Kidney capillary endothelial cell (primary cell): ENCODE data around the gene INIP.

Experiments used
- DNase-seq: peaks from one replicate; pipeline ENCODE4 v3.0.0-alpha.2; 2018; ENCODE audit warnings: low spot score

Gene INIP, protein sequence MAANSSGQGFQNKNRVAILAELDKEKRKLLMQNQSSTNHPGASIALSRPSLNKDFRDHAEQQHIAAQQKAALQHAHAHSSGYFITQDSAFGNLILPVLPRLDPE

DNA sequence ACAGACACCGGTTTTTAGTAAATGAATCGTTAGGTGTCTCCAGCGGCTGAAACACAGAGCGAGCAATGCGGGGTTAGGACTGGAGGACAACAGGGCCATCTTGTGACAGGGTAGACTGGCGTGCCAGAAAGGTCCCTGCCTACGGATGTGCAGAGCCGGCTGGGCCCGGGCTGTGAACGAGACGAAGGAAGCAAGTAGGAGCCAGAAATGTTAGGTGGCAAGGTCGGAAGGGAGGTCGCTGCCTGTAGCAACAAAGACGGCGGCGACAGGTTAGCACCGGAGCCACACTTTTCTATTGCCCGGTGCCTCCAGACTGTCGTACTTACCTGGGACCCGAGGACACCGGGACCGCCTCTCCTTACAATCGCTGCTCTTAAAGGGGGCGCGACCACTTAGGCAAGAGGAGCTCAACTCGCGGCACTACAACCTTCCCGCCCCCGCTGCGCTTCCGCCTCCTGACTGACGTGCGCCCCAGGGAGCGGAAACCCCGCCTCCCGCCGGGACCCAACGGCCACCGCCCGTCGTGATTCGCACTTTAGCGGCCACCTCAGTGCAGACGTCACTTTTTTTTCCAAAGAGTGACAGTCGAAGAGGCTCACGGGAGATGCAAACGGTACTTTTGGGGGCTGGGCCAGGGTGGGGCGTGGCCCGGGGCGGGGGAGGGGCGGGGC lies at the start of gene INIP:
INIP (minus strand) TSS at position 457 of the 671 bp plus-strand sequence. CDS start 1,632 bp downstream, outside the sequence.
- peak; percentile 94 for DNase-seq

DNA sequence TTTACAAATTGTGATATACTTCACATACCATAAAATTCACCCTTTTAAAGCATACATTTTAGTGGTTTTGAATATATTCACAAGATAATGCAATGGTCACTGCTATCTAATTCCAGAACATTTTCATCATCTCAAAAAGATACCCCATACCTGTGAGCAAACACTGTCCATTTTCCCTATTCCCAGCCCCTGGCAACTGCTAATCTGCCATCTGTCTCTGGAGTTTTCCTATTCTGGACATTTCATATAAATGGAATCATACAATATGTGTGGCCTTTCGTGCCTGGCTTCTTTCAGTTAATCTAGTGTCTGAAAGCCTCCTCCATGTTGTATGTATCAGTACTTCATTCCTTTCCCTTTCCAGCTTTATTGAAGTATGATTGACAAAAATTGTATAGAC lies 47.4 kb upstream of the INIP start:
- DNase-seq, result no peak

DNA sequence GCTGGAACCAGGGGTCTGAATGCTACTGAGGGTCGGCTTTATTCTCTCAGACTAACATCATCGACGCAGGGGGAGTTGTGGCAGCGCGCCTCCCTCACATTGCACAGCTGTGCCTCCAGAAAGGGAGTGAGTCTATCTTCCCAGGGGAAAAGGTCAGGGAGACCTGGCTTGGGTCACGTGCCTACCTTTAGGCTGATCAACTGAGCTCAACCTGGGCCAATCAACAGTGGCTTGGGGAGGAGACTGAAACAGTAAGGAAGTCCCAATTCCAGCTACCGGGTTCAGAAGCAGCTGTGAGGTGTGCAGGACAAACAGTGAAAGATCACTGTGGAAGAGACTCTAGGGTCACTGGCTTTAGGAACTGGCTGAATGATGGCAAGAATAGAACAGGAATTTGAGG lies 46.9 kb upstream of the INIP start:
- no peak for DNase-seq

DNA sequence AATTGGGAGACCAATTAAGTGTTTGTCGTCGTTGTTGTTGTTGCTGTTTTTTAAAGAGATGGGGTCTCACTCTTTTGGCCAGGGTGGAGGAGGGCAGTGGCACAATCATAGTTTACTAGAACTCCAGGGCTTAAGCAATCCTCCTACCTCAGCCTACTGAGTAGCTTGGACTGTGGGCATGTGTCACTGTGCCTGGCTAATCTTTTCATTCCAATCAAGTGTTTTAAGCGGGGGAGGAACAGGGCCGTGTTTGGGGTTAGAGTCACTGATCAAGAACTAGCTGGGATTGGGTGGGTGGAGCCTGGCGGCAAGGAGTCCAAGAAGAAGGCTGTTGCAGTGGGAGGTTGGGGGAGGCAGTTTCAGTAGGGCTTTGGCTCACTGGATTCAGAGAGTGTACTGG lies 46.4 kb upstream of the INIP start:
- DNase-seq, result no peak

DNA sequence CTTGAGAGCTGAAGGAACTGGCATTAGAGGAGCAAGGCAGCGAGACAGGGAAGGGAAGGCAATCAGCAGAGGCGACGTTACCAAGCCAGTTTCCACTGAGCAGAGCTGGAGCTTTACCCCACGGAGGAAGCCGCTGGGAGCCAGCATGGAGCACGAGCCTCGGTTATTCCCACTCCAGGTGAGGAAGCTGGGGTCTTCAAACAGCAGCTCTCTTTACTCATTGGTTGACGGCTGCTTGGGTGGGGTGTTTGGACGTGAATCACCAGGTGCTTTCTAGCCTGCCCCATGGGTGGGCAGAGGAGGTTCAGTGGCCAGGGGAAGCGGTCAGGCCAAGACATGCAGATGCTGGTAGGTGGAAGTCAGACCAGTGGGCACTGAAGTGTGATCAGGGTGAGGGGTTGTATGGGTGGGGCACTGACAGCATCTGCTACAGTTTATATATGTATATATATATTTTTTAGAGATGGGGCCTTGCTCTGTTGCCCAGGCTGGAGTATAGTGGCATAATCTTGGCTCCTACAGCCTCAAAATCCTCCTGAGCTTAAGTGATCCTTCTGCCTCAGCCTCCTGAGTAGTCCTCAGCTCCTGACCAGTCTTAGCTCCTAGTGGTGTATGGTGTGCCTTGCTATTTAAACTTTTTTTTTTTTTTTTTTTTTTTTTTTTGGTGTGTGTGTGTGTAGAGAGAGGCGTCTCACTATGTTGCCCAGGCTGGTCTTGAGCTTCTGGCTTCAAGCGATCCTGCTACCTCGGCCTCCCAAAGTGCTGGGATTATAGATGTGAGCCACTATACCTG lies 45.0 kb upstream of the INIP start:
- DNase-seq, result no peak

DNA sequence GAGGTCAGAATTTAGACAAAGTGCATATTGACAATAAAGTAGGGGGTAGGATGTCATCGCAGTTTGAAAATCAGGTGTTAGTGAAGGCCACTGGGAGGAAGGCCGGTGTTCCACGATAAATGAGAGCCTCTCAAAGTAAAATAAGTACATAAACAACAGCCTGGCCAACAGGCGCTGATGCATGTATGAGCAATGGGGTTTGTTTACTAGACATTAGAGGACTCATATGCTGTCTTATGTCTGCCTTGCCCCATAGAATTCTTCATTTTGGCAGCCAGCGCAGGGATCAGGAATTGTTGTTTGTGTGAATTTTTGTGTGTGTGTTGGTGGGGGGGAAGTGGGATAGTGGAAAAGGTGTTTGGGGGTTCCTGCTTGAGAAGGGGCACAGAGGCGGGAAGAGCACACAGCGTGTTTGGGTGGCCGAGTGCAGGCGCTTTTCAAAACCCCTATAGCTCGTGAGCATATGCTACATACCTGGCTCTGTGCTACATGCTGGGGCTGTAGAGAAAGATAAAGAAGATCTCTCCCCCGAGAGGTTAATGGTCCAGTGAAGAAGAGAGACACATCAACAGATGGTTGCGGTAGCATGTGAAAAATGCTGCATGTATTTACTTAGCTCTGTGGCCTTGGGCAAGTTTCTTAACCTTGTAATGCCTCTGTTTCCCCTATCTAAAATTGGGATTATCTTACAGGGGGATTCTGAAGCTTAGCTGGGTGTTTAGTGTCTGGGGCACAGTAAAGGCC lies 44.2 kb upstream of the INIP start:
- no peak for DNase-seq

DNA sequence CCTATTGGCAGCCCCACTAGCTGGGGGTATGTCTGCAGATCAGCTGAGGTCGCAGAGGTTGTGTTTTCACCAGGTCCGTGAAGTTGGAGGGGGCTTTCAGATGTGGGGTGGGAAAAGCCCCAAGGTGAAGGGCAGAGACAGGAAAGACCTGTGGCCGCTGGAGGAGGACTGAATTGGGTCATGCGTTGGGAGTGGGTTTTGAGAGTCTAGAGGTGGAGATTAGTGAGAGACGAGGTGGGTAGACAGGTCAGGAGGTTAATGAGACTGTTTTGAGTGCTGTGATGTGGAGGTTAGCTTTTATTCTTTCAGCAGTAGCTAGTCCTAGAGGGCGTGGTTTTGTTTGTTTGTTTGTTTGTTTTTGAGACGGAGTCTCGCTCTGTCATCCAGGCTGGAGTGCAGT lies 42.9 kb upstream of the INIP start:
- DNase-seq, result no peak

DNA sequence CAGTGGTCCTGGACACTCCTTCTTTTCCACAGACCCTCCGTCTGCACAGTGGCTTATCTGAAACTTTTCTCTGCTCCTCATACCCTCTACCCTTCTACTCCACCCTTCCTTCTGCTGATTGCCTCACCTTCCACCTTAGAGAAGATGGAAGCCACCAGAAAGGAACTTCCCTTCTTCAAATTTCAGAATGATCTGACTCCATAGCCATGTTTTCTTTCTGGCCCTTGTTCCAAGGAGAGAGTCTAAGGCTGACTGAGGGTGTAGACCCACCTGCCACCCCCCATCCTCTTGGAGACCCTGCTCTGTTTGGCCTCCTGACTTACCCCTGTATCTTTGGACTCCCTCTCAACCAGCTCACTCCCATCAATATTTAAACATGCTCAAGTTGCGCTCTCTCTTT lies 40.0 kb upstream of the INIP start:
- DNase-seq, result no peak

DNA sequence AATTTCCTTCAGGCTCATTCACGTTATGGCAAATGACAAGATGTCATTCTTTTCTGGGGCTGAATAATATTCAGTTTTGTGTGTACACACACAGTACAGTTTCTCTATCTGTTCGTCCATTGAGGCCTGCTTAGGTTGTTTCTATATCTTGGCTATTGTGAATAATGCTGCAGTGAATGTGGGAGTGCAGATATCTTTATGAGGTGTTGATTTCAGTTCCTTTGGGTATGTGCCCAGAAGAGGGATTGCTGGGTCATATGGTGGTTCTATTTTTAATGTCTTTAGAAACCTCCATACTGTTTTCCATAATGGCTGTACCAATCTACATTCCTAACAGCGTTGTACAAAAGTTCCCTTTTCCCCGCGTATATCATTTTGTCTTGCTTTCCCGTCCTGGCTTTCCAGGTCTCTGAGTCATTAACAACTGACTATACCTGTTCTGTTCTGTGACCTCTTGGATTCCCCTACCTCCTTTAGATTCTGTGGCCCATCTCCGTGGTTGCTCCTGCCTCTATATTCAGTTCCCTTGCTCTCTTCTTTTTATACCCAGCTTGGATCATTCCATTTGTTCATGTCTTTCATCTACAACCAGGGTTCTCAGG lies 39.5 kb upstream of the INIP start:
- DNase-seq, result no peak

DNA sequence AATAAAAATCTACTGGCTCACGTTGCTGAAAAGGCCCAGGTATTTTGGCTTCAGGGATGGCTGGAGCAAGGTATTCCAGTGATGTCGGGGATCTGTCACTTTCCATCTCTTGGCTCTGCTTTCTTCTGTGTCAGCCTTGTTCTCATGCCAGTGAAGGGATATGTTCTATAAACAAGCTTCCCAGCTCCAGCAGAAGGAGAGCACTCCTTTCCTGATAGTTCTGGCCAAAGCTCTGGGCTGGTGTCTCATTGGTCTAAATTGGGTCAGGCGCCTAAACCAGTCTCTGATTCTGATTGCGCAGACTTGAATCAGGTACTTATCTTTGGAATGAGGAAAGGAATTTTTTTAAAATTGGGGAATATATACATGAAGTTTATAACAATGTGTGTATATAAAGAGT lies 37.8 kb upstream of the INIP start:
- DNase-seq, result no peak

DNA sequence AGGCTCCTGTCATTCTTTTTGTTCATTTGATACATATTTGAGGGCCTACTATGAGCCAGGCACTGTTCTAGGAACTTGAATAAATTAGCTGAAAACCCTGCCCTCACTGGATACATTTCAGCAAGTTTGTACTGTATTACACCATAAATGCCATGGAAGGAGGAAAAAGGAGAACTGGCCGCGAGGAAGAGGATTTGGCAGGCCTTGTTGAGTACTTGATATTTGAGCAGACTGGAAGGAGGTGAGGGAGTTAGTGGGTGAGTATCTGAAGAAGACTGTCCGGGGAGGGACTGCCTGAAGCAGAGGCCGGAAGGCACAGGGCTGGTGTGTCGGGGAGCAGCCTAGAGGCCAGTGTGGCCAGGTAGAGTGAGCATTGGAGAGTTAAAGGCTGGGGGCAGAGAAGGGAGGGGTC lies 37.1 kb upstream of the INIP start:
- DNase-seq, result no peak

DNA sequence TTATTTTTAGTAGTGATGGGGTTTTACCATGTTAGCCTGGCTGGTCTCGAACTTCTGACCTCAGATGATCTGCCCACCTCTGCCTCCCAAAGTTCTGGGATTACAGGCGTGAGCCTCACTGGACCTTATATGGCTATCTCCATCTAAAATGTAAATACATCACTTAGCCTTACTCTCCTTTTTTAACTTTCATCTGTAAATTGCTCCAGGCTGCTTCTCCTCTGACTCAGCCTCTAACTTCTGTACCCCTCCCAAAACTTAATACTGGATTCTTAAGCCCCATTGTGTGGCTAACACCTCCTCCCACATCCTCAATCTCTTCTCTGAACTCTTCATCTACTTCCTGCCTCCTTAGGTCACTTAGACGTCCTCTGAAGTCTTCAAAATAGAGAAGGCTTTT lies 36.7 kb upstream of the INIP start:
- DNase-seq, result no peak

DNA sequence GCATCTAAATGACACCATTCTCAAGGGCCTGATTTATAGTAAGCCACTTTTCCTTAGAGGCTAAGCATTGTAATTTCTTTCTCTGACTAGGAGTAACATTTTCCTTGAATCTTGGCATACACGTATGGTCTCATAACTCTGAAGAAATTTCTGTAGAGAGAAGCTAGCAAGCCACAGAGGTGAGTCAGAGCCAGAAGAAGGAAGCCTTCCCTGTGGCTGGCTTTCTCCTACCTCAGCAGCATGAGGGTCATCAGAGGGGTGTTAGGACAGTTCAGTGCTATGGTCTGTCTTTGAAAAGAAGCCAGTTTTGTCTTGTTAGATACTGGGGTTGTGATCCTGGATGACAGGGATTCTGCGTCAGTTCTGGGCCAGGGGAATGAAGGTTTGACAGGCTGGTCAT lies 35.8 kb upstream of the INIP start:
- DNase-seq, result no peak

DNA sequence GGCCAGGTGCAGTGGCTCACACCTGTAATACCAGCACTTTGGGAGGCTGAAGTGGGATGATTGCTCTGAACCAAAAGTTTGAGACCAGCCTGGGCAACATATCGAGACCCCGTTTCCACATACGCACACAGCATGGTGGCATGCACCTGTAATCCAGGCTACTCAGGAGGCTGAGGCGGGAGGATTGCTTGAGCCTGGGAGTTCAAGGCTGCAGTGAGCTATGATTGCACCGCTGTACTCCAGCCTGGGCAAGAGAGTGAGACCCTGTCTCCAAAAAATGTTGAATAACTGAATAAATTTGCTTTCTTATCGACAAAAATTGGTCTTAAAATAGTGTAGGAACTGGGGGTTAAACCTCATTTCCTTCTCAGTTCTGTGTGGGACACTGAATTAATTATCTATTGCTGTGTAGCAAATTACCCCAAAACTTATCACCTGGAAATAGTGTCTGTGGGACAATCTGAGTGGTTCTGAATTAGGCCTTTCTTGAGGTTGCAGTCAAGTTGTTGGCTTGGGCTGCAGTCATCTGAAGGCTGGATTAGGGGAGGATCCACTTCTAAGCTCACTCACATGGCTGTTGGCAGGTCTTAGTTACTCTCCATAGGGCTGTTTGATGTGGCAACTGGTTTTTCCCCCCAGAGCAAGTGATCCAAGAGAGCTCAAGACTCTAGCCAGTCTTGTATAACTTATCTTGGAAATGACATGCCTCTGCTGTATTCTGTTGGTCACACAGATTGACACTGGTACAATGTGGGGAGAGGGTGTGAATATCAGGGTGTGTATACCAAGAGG lies 34.6 kb upstream of the INIP start:
- DNase-seq, result no peak

DNA sequence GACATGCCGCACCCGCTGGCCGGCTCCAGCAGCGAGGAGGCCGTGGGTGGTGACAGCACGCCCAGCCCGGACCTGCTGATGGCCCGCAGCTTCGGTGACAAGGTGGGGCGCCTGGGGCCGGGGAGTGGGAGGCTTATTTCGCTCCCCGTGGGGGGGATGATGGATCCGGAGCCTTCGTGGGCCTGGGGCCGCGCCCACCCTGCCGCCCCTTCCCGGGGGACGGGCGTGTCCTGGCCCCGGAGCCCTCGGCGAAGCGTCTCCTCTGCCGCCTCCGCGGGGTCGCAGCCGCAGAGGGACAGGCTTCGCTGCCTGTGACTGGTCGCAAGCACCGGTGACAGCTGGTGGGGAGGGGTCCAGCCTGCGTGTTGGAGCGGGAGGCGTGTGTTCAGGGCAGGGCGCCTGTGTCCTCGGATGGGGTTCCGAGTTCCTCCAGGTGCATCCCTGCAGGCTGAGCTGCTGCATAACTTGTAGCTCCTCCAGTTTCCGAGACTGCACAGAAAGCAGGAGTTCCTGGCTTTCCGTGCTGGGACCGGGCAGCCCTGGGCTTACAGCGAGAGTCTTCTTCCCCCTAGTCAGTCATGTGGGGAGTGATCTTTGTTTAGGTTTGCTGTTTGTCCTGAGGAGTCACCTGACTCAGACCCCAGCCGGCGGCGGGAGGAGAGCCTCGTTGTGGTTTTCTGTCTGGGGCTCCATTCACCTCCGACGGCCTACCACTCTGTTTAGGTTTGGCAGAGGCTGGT lies 33.3 kb upstream of the INIP start:
- peak; percentile 29 for DNase-seq

DNA sequence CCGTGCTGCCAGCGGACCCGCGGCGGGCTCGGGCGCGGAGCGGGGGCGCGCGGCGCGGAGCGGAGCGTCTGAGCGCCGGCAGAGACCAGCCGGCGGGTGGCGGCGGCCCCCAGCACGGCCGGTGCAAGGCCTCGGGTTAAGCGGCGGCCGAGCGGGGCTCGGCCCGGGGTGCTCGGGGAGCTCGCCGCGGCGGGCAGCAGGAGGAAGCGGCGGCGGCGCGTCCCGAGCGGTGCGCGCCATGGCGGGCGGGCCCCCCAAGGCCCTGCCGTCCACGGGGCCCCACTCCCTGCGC lies 32.8 kb upstream of the INIP start:
- DNase-seq, result no peak

DNA sequence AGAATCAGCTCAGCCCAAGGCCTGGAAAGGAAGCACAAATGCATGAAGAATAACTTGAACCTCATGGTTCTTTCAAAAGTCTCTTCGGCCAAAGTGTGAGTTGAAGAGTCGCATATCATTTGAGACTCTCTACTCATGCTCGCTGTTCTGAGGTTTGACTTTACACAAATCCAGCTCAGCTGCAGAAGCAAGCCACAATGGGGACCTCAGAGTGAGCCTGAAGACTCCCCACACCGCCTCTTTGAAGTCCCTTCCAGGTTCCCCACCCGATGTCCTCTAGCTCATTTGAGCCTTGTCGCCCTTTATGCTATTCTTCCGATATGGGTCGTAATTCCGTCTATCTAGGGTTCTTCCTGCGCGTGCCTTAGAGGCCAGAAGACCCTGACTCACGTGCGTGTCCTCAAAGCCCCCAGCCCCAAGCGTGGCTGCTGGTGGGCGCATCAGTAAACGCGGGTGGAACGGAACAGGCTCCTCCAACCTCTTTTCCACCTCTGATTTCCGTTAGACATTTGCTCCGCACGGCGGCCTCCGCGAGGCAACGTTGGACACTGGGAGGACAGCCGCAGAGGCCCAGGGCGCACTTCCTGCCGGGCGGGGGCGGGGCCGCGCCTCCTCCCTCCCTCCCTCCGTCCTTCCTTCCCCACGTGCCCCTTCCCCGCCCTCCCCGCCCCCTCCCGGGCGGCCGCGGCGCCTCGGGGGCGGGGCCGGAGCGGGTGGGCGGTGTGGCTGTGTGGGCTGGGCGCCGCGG lies 32.3 kb upstream of the INIP start, which contains the start of gene SNX30:
SNX30 (plus strand) TSS at position 745 of the 748 bp plus-strand sequence. CDS start 242 bp downstream, outside the sequence.
- DNase-seq, result peak; percentile 47

DNA sequence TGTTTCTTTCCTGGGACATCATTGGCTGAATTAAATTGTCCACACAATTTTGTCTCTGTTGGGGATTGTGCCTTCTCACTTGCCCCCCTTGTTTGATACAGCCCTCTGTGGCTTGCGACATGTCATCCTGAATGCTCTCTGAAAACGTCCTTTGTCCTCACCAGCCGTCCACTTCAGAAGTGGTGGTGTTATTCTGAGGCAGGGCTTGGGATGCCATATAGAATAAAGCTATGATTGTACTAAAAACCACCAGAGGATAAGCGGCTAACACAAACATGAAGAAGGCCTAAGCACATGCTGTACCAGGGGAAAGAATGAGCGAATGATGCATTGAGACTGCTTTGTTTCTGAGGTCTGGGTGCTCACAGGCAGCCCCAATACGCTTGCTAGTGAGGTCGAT lies 29.2 kb upstream of the INIP start:
- no peak for DNase-seq

DNA sequence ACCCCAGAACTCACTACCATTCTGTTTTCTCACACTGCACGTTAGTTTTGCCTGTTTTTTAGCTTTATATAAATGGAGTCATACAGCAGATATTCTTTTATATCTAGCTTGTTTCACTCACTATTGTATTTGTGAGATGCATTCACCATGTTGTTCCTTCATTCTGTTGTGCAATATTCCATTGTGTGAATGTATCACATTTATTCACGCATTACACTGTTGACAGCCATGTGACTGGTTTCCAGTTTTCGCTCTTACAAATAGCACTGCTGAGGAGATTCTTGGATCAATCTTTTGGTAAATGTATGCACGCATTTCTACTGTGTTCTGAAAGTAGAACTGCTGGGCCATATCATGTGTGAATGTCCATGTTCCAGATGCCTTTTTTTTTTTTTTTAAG lies 26.3 kb upstream of the INIP start:
- no peak for DNase-seq

DNA sequence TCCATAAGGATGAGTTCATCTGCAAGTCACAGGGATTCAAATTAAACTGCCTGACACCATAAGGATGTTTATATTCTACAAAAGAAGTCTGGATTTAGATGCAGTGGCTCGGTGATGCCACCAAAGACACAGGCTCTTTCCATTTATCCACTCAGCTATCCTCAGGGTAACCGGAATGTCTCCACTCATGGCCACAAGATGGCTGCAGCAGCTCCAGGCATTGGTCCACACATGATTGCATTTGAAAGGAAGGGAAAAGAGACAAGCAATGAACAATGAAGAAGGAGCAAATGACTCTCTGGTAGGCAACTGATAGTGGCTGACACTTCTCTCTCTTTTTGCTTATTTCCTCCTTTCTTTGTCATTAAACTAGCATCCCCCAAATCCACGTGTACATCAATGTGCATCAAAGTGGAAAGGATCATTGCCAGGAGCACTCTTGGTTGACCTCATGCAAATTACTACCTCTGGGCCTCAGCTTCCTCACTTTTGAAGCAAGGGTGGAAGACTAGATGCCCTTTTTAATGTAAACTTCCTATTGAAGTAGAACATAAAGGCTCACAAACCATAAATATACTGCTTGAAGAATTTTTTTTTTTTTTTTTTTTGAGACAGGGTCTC lies 25.4 kb upstream of the INIP start:
- DNase-seq, result no peak
